ENCODE data around the gene HESX1. TPM values are rescaled to one million over a fixed set of nuclear protein-coding genes. Genes with fewer than 3 reads are reported as not detected.

HESX1 gene
- total and polyA plus RNA-seq, 2 of the 13 experiments (the other 11 are each of a cell fraction or from before 2014, with no cell fraction given), result 0.57 to 0.75 TPM

DNA sequence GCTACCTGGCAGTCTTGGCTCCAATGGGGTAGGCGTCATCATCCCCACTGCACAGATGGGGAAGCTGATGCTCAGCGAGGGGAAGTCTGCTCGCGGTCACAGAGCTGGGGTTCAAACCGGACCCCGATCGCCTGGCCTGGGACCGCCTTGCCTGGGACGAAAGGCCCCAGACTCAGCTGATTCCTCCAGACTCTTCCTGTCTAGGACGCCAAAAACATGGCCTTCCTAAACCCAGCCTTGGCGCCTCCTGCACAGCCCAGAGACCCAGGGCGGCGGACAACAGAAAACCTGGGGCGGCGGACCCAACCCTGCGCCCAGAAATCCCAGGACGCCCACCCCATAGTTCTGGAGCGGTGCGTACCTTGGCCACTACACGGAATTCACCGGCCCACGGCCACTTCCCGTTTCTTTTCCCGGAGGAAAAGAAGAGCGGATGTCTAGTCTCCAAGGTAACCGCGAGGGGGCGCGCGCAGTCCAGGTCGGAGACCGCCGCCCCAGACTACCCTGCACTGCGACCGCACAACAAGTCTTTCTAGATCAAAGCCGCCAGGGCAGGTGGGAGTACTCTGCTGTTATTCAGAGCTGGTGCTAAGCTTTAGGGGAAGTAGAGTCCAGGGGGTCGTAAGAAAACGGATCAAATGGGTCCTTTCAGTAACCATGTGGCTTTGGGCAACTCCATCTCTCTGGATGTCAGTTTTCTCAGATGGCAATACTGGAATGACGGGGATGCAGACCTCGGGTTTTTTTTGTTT lies 29.7 kb downstream of the HESX1 start (continued):
- TF ChIP-seq, protein P1, sequence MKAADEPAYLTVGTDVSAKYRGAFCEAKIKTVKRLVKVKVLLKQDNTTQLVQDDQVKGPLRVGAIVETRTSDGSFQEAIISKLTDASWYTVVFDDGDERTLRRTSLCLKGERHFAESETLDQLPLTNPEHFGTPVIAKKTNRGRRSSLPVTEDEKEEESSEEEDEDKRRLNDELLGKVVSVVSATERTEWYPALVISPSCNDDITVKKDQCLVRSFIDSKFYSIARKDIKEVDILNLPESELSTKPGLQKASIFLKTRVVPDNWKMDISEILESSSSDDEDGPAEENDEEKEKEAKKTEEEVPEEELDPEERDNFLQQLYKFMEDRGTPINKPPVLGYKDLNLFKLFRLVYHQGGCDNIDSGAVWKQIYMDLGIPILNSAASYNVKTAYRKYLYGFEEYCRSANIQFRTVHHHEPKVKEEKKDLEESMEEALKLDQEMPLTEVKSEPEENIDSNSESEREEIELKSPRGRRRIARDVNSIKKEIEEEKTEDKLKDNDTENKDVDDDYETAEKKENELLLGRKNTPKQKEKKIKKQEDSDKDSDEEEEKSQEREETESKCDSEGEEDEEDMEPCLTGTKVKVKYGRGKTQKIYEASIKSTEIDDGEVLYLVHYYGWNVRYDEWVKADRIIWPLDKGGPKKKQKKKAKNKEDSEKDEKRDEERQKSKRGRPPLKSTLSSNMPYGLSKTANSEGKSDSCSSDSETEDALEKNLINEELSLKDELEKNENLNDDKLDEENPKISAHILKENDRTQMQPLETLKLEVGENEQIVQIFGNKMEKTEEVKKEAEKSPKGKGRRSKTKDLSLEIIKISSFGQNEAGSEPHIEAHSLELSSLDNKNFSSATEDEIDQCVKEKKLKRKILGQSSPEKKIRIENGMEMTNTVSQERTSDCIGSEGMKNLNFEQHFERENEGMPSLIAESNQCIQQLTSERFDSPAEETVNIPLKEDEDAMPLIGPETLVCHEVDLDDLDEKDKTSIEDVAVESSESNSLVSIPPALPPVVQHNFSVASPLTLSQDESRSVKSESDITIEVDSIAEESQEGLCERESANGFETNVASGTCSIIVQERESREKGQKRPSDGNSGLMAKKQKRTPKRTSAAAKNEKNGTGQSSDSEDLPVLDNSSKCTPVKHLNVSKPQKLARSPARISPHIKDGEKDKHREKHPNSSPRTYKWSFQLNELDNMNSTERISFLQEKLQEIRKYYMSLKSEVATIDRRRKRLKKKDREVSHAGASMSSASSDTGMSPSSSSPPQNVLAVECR (CRISPR knock-in tag; IDR thresholded peaks at IDR 0.05; ENCODE audit: borderline replicate concordance), result peak; percentile 53; the same call in 1 of the 2 replicates
- TF ChIP-seq SIN3A (IDR thresholded peaks at IDR 0.05; ENCODE audit: borderline replicate concordance, low read depth, low read length) (no peak), EHMT2 (IDR thresholded peaks at IDR 0.05; ENCODE audit: borderline replicate concordance, low read depth, low read length) (no peak), SP1 (IDR thresholded peaks at IDR 0.05) (no peak), SP1 (CRISPR knock-in tag; IDR thresholded peaks at IDR 0.05) (no peak), ZNF83 (CRISPR knock-in tag; IDR thresholded peaks at IDR 0.05; ENCODE audit: borderline replicate concordance) (no peak), ZNF101 (CRISPR knock-in tag; IDR thresholded peaks at IDR 0.05; ENCODE audit: borderline replicate concordance, low read depth) (no peak), PTBP1 (IDR thresholded peaks at IDR 0.05; ENCODE audit: low read depth, low read length, poor library complexity, severe bottlenecking) (no peak), PITX1 (CRISPR knock-in tag; IDR thresholded peaks at IDR 0.05) (no peak), ZNF615 (CRISPR knock-in tag; IDR thresholded peaks at IDR 0.05; ENCODE audit: borderline replicate concordance) (0 out of 2 replicates have a peak, but pooled peaks have one; percentile 68), ZFAT (CRISPR knock-in tag; conservative IDR thresholded peaks at IDR 0.05) (no peak), ZMYM4 (CRISPR knock-in tag; IDR thresholded peaks at IDR 0.05) (peak; percentile 30; the same call in 1 of the 2 replicates)
- TF ChIP-seq, protein P2, sequence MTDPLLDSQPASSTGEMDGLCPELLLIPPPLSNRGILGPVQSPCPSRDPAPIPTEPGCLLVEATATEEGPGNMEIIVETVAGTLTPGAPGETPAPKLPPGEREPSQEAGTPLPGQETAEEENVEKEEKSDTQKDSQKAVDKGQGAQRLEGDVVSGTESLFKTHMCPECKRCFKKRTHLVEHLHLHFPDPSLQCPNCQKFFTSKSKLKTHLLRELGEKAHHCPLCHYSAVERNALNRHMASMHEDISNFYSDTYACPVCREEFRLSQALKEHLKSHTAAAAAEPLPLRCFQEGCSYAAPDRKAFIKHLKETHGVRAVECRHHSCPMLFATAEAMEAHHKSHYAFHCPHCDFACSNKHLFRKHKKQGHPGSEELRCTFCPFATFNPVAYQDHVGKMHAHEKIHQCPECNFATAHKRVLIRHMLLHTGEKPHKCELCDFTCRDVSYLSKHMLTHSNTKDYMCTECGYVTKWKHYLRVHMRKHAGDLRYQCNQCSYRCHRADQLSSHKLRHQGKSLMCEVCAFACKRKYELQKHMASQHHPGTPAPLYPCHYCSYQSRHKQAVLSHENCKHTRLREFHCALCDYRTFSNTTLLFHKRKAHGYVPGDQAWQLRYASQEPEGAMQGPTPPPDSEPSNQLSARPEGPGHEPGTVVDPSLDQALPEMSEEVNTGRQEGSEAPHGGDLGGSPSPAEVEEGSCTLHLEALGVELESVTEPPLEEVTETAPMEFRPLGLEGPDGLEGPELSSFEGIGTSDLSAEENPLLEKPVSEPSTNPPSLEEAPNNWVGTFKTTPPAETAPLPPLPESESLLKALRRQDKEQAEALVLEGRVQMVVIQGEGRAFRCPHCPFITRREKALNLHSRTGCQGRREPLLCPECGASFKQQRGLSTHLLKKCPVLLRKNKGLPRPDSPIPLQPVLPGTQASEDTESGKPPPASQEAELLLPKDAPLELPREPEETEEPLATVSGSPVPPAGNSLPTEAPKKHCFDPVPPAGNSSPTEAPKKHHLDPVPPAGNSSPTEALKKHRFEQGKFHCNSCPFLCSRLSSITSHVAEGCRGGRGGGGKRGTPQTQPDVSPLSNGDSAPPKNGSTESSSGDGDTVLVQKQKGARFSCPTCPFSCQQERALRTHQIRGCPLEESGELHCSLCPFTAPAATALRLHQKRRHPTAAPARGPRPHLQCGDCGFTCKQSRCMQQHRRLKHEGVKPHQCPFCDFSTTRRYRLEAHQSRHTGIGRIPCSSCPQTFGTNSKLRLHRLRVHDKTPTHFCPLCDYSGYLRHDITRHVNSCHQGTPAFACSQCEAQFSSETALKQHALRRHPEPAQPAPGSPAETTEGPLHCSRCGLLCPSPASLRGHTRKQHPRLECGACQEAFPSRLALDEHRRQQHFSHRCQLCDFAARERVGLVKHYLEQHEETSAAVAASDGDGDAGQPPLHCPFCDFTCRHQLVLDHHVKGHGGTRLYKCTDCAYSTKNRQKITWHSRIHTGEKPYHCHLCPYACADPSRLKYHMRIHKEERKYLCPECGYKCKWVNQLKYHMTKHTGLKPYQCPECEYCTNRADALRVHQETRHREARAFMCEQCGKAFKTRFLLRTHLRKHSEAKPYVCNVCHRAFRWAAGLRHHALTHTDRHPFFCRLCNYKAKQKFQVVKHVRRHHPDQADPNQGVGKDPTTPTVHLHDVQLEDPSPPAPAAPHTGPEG (CRISPR knock-in tag; IDR thresholded peaks at IDR 0.05), result no peak
- TF ChIP-seq, protein P3, sequence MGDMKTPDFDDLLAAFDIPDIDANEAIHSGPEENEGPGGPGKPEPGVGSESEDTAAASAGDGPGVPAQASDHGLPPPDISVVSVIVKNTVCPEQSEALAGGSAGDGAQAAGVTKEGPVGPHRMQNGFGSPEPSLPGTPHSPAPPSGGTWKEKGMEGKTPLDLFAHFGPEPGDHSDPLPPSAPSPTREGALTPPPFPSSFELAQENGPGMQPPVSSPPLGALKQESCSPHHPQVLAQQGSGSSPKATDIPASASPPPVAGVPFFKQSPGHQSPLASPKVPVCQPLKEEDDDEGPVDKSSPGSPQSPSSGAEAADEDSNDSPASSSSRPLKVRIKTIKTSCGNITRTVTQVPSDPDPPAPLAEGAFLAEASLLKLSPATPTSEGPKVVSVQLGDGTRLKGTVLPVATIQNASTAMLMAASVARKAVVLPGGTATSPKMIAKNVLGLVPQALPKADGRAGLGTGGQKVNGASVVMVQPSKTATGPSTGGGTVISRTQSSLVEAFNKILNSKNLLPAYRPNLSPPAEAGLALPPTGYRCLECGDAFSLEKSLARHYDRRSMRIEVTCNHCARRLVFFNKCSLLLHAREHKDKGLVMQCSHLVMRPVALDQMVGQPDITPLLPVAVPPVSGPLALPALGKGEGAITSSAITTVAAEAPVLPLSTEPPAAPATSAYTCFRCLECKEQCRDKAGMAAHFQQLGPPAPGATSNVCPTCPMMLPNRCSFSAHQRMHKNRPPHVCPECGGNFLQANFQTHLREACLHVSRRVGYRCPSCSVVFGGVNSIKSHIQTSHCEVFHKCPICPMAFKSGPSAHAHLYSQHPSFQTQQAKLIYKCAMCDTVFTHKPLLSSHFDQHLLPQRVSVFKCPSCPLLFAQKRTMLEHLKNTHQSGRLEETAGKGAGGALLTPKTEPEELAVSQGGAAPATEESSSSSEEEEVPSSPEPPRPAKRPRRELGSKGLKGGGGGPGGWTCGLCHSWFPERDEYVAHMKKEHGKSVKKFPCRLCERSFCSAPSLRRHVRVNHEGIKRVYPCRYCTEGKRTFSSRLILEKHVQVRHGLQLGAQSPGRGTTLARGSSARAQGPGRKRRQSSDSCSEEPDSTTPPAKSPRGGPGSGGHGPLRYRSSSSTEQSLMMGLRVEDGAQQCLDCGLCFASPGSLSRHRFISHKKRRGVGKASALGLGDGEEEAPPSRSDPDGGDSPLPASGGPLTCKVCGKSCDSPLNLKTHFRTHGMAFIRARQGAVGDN (CRISPR knock-in tag; IDR thresholded peaks at IDR 0.05), result peak; percentile 69
